Hindlimb muscle (tissue), 1 donor: Measurements from ENCODE around the gene FPR2. TPM values are rescaled to one million over a fixed set of nuclear protein-coding genes. Genes with fewer than 3 reads are reported as not detected.
"Not testable (repeated sequence)": the region's sequence is repeated elsewhere in the genome, so short reads cannot be mapped to it uniquely, and the experiment has no call there.

ENCODE experiments used
- DNase-seq: peaks from one replicate; pipeline ENCODE4 v3.0.0-alpha.2; 2013
- polyA plus RNA-seq: library from polyadenylated mRNA; unstranded; fragments of 120-200 nt; gene quantifications from one replicate; pipeline ENCODE4 v1.2.1, GENCODE V29; 2013; ENCODE audit not compliant: insufficient read length

Gene FPR2, protein sequence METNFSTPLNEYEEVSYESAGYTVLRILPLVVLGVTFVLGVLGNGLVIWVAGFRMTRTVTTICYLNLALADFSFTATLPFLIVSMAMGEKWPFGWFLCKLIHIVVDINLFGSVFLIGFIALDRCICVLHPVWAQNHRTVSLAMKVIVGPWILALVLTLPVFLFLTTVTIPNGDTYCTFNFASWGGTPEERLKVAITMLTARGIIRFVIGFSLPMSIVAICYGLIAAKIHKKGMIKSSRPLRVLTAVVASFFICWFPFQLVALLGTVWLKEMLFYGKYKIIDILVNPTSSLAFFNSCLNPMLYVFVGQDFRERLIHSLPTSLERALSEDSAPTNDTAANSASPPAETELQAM
- 0.61 TPM for polyA plus RNA-seq

DNA sequence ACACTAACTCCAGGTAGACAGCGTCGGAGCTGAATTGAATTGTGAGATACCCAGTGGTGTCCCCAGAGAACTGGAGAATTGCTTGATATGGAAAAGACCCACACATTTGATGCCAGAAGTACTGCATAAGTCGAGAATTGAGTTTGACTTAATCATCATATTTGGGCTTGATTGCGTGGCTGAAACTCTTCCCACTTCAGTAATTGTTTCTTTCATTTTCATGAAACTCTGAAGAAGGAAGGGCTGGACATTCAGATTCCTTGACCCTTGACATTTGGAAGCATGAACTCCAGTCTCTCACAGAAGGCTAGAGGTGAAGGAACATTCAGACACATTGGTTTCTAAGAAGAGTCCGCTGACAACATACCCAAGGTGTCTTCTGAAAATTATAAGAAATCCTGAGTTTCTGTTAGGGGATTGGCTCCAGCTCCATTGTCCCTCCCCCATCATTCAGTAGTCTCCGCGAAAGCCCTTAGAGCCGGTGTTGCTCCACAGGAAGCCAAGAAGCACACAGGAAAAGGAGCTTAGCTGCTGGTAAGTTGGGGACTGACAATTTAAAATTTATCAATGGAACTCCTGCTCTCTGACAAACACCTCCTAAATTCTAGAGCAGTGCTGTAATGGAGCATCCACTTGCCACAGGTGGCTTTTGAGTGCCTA is at the start of gene FPR2:
Gene FPR2 (plus strand): TSS at position 484 of the 660 bp plus-strand sequence. CDS start 7,479 bp downstream, outside the sequence.
- no peak for DNase-seq

DNA sequence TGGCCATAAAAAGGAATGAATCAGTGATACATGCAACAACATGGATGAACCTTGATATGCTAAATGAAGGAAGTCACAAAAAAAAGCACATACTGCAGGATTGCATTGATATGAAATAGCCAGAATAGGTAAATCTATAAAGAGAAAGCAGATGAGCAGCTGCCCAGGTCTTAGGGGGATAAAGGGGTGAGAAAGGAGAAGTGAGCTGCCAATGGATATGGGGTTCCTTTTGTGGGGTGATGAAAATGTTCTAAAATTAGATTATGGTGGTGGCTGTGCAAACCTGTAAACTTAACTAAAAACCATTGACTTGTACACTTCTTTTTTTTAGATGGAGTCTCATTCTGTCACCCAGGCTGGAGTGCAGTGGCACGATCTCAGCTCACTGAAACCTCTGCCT is 49.3 kb upstream of the FPR2 start:
- DNase-seq, result no peak

DNA sequence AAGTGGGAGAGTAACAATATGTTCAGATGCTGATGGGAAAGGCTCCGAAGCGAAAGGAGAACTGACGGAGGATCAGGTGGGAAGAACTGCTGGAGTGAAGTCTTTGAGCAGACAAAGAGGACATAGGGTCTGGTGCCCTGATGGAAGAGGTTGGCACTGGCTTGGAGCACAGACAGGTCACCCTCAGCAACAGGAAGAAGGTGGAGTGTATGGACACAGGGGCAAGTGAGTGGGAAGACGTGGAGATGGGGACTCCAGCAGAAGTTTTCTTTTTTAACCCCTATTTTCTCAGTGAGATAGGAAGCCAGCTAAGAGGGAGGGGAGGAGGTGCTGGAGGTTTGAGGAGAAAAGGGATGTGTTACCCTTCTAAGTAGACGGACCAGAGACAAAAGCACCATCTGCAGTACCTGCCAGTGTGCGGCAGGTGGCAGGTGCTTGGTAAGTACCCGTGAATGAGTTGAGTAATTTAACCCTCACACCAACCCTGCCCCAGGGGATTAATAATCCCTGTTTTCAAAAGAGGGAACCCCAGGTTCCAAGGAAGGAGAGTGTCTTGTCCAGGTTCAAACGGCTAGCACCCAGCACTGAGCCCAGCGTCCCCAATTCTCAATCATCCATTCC is 48.4 kb upstream of the FPR2 start:
- DNase-seq, result no peak

DNA sequence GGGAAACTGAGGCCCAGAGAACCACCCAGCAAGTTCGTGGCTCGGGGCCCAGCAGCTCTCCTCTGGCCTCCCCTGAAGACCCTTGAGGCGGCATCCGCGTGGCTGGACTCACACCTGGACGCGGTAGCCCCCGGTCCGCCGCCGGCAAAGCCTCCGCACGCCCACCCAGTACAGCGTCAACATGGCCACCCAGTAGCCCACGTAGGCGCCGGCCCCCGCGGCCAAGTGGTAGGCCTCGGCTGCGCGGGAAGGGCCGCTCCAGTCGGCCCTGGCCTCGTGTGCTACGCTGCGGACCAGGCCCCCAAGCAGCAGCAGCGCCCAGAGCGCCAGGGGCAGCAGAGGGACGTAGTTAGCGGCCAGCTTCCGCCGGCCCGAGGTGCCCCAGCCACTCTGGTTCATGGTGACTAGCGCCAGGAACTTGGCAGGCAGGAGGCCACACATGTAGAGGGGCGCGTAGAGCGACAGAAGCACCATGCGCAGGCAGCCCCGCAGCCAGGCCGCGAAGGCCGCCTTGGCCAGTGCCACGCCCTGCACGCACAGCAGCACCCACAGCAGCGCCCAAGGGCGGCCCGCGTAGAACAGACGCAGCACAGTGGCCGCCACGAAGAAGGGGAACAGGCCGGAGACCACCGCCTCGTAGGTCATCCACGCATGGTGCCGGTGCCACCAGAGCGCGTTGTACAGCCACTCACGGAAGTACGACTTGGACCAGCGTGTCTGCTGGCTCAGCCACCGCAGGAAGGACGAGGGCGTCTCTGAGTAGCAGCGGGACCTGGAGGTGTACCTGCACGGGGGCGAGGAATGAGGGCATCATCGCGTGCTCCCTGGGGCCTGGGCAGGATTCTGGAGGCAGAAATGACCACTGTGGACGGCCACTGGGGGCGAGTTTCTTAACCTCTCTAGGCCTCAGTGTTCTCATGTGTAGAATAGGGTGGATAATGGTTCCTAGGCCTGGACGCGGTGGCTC is 47.4 kb upstream of the FPR2 start:
- no peak for DNase-seq

DNA sequence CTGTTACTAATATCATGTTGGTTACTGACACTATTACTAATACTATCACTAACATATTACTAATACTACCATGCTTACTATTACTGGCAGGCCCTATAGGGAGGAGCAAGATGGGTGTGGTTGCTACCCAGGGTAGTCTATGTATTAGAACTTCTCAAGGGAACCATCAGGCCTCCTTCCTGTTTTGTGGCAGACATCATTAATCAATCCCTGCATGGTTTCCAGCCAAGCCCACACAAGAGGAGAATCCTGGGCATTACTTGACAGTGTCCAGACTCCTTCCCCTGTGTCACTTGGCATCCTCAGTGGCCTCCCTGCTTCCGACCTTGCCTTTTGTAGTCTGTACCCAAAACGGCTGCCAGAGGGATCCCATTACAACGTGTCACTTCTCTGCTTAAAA is 46.1 kb upstream of the FPR2 start:
- DNase-seq, result no peak

DNA sequence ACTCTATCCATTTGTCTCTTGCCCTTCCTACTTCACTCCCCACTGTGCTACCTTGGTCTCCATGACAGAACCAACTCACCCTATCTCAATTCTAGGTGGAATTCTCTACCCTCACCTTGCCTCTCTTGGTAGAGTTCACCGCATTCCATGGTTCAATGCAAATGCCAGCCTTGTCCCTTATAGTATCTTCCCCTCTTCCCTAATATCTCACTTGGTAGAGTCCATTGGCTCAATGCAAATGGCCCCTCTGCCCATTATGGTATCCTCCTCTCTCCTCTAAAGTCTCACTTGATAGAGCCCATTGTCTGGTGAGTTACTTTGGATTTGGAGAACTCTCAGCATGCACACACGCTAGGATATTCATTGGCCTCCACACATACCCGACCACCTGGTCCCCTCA is 45.1 kb upstream of the FPR2 start:
- no peak for DNase-seq

DNA sequence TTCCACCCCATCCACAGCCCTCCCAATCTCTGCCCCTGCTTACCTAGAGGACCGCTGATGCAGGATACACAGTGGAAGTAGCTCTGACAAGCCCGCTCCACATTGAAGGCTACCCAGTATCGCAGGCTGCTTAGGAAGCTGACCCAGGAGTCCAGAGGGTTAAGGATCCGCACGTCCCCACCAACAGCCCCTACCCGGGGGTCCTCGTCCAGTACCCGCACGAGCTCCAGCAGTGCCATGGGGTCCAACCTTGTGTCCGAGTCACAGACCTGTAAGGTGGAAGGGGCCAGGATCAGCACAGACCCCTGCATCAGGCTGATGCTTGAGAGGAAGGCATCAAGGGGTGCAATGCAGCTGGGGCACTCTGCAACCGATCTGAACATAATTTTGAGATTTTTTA is 44.1 kb upstream of the FPR2 start:
- DNase-seq, result no peak

DNA sequence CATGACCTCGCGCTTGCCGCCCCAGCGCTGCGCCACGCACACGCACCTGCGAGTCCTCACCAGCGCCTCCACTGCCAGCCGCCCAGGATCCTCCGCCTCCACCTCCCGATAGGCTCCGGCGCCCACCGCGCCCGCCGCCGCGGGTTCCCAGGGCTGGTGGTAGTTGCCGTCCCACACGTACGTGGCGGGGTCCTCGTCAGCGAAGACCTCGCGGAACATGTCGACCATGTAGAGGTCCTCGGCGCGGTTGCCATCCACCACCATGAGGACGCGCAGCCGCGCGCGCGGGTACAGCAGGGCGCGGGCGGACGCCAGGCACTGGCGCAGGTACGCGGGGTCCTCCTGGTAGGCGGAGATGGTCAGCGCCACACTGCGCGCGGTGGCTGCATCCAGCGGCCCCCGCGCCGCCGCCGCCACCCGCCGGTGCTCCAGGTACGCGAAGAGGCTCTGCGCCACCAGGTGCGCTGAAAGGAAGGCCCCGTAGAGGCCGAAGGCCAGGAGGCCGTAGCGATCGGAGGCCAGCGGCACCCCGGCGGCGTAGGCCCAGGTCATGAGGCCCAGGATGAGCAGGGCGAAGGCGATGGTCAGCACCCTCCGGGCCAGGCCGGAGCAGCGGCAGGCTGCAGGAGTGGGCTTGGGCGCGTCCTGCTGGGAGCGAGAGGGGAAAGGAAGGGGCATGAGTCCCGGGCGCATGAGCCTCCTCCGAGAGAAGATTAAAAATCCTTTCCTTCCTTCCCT is 41.6 kb upstream of the FPR2 start:
- no peak for DNase-seq

DNA sequence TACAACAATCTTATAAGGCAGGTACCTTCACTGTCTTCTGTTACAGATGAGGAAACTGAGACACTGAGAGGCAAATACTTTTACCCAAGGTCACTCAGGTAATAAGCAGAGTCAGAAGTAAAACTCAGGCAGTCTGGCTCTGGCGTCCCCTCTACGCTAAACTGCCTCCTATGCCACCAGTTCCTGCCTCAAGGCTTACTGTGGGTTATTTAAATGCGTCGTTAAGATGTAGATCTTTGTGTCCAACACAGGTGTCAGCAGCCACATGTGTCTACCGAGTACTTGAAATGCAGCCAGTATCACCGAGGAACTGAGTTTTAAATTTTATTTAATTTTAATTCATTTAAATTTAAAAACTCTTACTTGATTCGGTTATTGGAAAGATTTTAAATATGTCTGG is 39.1 kb upstream of the FPR2 start:
- no peak for DNase-seq

DNA sequence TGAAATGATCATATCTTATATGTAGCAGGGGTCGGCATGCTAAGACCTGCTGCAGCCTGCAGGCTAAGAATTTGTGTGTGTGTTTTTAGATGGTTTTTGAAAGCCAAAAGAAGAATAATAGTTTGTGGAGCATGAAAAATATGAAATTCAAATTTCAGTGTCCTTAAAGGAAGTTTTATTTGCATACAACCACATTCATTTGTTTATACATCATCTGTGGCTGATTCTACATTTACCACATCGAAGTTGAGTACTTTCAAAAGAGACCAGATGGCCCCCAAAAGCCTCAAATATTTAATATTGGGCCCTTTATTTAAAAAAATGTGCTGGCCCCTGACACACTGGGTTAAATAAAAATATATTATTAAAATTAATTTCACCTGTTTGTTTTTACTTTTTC is 38.5 kb upstream of the FPR2 start:
- no peak for DNase-seq

DNA sequence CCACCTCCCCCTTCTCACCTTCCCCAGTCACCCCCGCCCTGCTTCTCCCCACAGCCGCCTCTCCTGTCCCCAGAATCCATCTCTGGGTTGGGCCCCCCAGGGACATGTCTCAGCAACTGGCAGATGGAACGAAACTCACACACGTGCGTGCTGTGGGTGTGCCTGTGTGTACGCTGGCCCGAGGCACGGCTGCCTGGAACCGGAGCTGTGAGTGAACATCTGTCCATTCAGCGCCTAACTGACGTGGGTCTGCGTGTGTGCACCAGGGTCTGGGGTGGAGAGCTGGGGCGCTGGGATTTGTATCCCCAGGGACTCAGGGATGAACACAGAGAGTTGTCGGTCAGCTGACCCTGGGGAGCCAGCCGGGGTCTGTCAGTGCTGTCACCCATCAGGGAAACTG is 36.4 kb upstream of the FPR2 start:
- DNase-seq, result peak; percentile 34

DNA sequence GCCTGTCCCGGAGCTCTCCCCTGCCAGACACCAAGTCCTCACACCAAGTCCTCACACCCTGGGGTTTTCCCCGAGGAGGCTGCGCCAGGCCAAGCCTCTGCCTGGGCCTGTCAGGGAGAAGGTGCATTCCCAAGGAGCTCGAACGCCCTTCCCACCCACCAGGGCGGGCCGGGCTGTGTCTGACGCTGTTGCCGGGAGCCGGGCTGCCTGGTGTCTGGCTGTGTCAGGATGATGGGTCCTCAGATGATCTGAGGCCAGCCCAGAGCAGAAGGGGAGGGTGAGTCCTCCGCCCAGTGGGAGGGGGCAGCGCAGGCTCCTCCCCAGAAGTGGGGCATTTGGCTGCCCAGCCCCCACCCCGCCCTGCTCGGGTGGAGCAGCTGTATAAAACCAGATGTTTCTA is 34.9 kb upstream of the FPR2 start:
- DNase-seq, result peak; percentile 24

DNA sequence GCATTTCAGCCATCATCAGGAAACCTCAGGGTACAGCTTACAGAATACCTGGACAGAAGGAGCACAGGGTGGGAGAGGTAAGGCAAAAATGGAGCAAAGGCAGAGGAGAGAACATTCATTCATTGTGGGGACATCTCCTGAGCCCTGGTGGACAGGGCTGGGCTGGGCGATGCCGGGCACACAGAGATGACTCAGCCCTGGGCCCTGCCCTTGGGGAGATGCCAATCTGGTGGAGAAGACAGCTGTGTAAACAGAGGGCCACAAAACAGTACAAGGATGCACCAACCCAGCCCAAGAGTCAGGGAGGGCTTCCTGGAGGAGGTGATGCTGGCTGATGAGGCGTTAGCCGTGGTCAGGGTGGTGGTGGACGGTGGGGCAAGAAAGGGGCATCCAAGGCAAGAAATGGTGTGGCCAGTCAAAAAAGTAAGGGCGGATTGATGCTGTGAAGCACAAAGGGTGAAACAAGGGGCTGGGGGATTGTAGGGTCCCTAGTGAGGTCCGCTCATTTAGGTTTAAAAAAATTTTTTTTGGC is 33.6 kb upstream of the FPR2 start:
- no peak for DNase-seq

DNA sequence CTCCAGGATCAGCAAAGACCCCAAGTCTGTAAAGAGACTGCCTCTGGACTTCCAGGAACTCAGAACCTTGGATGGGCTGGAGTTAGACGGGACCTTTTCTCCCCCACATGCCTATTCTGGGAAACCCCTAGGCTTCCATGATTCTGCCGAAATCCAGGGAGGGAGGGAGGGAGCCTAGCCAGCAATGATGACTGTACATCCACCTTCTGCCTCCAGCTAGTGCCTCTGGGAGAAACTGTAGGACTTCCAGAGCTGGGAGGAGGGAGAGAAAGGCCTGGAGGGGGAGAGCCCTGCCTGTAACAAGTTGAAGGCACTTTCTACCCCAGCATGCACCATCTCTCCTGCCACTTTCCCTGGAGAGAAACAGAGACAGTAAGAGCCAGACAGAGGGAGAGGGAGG is 31.2 kb upstream of the FPR2 start:
- no peak for DNase-seq

DNA sequence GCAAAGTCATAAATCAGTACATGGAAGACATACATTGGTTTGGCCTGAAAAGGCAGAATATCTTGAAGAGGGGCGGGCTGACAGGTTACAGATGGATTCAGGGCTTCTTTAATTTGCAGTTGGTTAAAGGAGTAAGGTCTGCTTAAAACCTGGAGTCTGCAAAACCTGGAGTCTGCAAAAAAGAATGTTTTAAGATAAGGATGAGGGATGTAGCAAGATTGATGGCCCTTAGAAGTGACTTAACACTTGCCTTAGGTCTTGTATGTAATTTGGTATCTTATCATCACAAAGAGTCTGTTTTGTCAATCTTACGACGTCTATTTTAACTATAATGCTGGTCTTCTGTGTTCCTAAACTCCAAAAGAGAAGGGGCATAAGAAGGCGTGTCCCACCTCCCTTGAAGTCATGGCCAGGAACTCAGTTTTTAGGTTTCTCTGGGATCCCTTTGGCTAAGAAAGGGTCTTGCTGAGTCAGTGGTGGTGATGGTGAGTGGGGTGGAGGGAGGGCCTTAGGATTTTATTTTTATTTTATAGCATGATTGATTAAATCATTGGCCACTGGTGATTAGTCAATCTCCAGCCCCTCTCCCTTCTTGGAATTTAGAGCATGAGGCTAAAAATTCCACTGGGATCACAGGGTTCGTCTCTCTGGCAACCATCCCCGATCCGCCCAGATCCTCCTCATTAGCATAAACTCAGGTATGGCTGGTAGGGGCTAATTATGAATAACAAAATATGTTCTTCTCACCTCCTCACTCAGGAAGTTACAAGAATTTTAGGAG is 27.0 kb upstream of the FPR2 start:
- DNase-seq, result no peak

DNA sequence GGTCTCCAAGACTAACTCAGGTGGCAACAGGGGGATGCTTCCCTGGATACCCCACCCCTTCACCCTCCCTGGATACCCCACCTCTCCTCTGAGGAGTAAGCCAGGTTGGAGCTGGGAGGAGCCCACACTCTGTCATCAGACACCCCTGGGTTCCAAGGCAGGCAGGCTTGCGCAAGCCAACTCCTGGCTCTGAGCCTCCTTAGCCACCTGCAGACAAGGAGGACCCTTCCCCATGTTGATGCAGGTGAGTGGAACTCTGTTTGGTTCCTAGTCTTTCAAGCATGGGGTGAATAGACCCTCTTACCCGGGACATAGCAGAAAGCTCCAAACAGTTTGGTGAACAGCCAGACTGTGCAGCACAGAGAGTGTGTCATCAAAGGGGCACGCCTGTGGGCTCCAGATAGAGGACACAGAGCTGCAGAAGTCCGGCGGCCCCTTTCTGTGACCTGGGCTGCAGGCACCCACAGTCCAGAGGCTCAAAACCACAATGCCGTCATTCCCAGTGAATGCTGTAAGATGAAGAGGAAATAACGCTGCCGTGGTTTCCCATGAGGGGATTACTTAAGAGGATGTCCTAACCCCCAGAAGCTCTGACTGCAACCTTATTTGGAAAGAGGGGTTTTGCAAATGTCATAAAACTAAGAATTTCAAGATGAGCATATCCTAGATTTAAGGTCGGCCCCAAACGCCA is 25.1 kb upstream of the FPR2 start:
- no peak for DNase-seq

DNA sequence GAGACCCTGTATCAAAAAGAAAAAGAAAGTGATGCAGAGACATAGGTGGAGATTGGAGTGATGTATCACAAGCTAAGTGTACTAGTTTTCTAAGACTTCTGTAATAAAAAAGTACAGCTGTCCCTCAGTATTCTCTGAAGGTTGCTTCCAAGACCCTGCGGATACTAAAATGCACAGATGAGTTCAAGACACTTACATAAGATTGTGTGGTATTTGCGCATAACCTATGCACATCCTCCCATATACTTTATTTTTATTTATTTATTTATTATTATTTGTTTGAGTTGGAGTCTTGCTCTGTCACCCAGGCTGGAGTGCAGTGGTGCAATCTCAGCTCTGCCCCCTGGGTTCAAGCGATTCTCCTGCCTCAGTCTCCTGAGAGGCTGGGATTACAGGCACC is 23.6 kb upstream of the FPR2 start:
- DNase-seq, result no peak

DNA sequence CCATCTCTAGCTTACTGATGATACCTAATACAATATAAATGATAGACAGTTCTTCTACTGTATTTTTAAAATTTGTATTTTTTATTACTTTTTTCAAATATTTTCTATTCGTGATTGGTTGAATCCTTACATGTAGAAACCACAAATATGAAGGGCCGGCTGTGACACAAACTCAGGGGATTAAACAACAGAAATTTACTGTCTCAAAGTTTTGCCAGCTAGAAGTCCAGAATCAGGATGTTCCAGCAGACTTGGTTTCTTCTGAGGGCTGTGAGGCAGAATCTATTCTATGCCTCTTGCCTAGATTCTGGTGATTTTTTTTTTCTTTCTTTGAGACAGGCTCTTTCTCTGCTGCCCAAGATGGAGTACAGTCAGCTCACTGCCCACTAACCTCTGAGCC is 23.1 kb upstream of the FPR2 start:
- no peak for DNase-seq

DNA sequence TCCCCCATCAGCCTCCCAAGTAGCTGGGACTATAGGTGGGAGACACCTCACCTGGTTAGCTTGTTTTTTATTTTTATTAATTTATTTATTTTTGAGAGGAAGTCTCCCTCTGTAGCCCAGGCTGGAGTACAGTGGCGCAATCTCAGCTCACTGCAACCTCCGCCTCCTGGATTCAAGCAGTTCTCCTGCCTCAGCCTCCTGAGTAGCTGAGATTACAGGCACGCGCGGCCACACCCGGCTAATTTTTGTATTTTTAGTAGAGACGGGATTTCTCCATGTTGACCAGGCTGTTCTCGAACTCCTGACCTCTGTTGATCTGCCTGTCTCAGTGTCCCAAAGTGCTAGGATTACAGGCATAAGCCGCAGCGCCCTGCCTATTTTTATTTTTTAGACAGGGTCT is 22.5 kb upstream of the FPR2 start:
- not testable (repeated sequence) for DNase-seq
